Keratinocyte (primary cell): Measurements from ENCODE around the gene RELCH. TPM values are rescaled to one million over a fixed set of nuclear protein-coding genes. Genes with fewer than 3 reads are reported as not detected.

Experiments
- DNase-seq: peaks from one replicate; pipeline ENCODE4 v3.0.0-alpha.2; 2011; ENCODE audit warnings: low read depth, missing footprints, low spot score
- FAIRE-seq: peaks from 2 replicates; lab custom pipeline; 2011; peaks lifted over from hg19 to GRCh38; lab: Jason Lieb, UNC
- H2AFZ ChIP-seq: 2 replicates; pipeline ENCODE4 v1.6.0; 2012; ENCODE audit warnings: low read length, control low read depth, inconsistent platforms; ENCODE audit not compliant: control insufficient read depth
- H3K27ac ChIP-seq: 2 replicates; pipeline ENCODE4 v1.5.1; 2011; ENCODE audit warnings: low read length; ENCODE audit not compliant: control insufficient read depth, insufficient read depth
- H3K27me3 ChIP-seq: 3 replicates; pipeline ENCODE4 v1.6.0; 2011; ENCODE audit warnings: low read length; ENCODE audit not compliant: control insufficient read depth, insufficient read depth; ENCODE audit errors: extremely low read depth
- H3K36me3 ChIP-seq, 2 experiments: 2 replicates in 1 of 2; 3 replicates in 1 of 2; pipeline ENCODE4 v1.5.1; 2011; ENCODE audit warnings: low read length in 2 of 2, mild to moderate bottlenecking in 1 of 2; ENCODE audit not compliant: control insufficient read depth in 2 of 2, insufficient read depth in 2 of 2; ENCODE audit errors: extremely low read depth in 1 of 2
- H3K4me1 ChIP-seq: 3 replicates; pipeline ENCODE4 v1.5.1; 2011; ENCODE audit warnings: low read length; ENCODE audit not compliant: control insufficient read depth, insufficient read depth; ENCODE audit errors: extremely low read depth
- H3K4me2 ChIP-seq: 3 replicates; pipeline ENCODE4 v1.6.0; 2011; ENCODE audit warnings: low read depth, low read length; ENCODE audit not compliant: control insufficient read depth, insufficient read depth; ENCODE audit errors: extremely low read depth
- H3K4me3 ChIP-seq, 3 experiments: fragments of 200-600 bp in 1 of 3; sonication (generic) in 1 of 3; 2 replicates in 2 of 3; 3 replicates in 1 of 3; pipeline ENCODE4 v1.5.1; 2011 to 2016; ENCODE audit warnings: low read length in 3 of 3, mild to moderate bottlenecking in 3 of 3, control low read depth in 2 of 3, inconsistent platforms in 1 of 3, low read depth in 1 of 3, mixed read lengths in 1 of 3, mixed run types in 1 of 3, moderate library complexity in 1 of 3; ENCODE audit not compliant: control insufficient read depth in 2 of 3, insufficient read depth in 2 of 3; ENCODE audit errors: extremely low read depth in 1 of 3
- H3K79me2 ChIP-seq: 2 replicates; pipeline ENCODE4 v1.6.0; 2012; ENCODE audit warnings: low read length; ENCODE audit not compliant: control insufficient read depth, insufficient read depth
- H3K9ac ChIP-seq: 3 replicates; pipeline ENCODE4 v1.6.0; 2011; ENCODE audit warnings: low read length; ENCODE audit not compliant: control insufficient read depth, insufficient read depth; ENCODE audit errors: extremely low read depth
- H3K9me1 ChIP-seq: 3 replicates; pipeline ENCODE4 v1.6.0; 2011; ENCODE audit warnings: low read length; ENCODE audit not compliant: control insufficient read depth, insufficient read depth; ENCODE audit errors: extremely low read depth
- H3K9me3 ChIP-seq: 2 replicates; pipeline ENCODE4 v1.5.1; 2012; ENCODE audit warnings: low read depth, low read length; ENCODE audit not compliant: control insufficient read depth
- H4K20me1 ChIP-seq: 3 replicates; pipeline ENCODE4 v1.6.0; 2011; ENCODE audit warnings: low read length; ENCODE audit not compliant: control insufficient read depth, insufficient read depth; ENCODE audit errors: extremely low read depth
- CTCF ChIP-seq, 3 experiments: IDR thresholded peaks in 1 of 3; conservative IDR thresholded peaks in 1 of 3; optimal IDR thresholded peaks in 1 of 3; 2 replicates in 2 of 3; 3 replicates in 1 of 3; pipeline versions ENCODE3 to v1.5.1; 2011; ENCODE audit warnings: low read length in 3 of 3, mild to moderate bottlenecking in 3 of 3, moderate library complexity in 2 of 3, control low read depth in 1 of 3, inconsistent platforms in 1 of 3; ENCODE audit not compliant: insufficient read depth in 2 of 3; ENCODE audit errors: extremely low read depth in 1 of 3
- EZH2 ChIP-seq: IDR thresholded peaks from one replicate; pipeline ENCODE4 v1.6.1; 2012; ENCODE audit warnings: inconsistent platforms, mild to moderate bottlenecking, low read length, moderate library complexity
- dilution Hi-C: fragments of 300-500 bp; cut with MboI; formaldehyde crosslinking; loops from one replicate; pipeline ENCODE4 v1.7.0; 2020; ENCODE audit warnings: low sequenced_read_pairs; ENCODE audit not compliant: extremely low pct_ligation_motif_present
- polyA plus RNA-seq, 5 experiments: library from polyadenylated mRNA; depleted of rRNA in 3 of 5; stranded (reverse) in 3 of 5; stranded (forward) in 1 of 5; unstranded in 1 of 5; fragments of >200 nt; gene quantifications; 1 replicate in 1 of 5; 2 replicates in 3 of 5; 3 replicates in 1 of 5; pipeline versions ENCODE4 v1.2.1 to v1.2.3, GENCODE V29; 2011 to 2012; ENCODE audit warnings: missing spikeins in 2 of 5, low read depth in 1 of 5, low replicate concordance in 1 of 5

RELCH gene
- polyA plus RNA-seq, 1 donor (not counting 4 experiments of a cell fraction or from before 2014, with no cell fraction given): 21.8 TPM

- Histone ChIP-seq H3K4me2 (no peak overlapping the region), H3K79me2 (no peaks in the 10 kb centered on the region), H3K9me3 (no peaks in the 10 kb centered on the region), H2AFZ (no peak overlapping the region), H3K4me3 (no peak overlapping the region), H3K4me1 (peaks cover 19% of the 10 kb centered on the region), H3K27ac (no peak overlapping the region), H3K27me3 (peaks cover 24% of the 10 kb centered on the region), H3K9ac (no peak overlapping the region), H4K20me1 (no peaks in the 10 kb centered on the region), H3K36me3 (no peaks in the 10 kb centered on the region), H3K9me1 (no peaks in the 10 kb centered on the region)
- TF ChIP-seq EZH2: no peak
- no peak for TF ChIP-seq CTCF (optimal IDR thresholded peaks at IDR 0.05 in 1 of 3, IDR thresholded peaks at IDR 0.05 in 1 of 3, conservative IDR thresholded peaks at IDR 0.05 in 1 of 3; ENCODE audit: extremely low read depth in 1 of 3, insufficient read depth in 2 of 3, low read length in 3 of 3)
- DNase-seq (no peak), FAIRE-seq (no peak)
- dilution Hi-C loops: no loop called here
These were observed 142.8 kb downstream of the RELCH start for GRCh38 chr18:62329691-62330454.

GRCh38 chr18:62330650-62331049 is 143.6 kb downstream of the RELCH start:
- H3K27me3 ChIP-seq: peaks cover 19% of the 10 kb centered on the region
- no peak for DNase-seq
- no peak overlapping the region for H3K4me2 ChIP-seq

More at GRCh38 chr18:62330650-62331049, 143.6 kb downstream of the RELCH start:
- Histone ChIP-seq H3K36me3 (no peaks in the 10 kb centered on the region), H3K9ac (no peak overlapping the region), H3K9me1 (no peaks in the 10 kb centered on the region), H3K4me1 (peaks cover 15% of the 10 kb centered on the region), H4K20me1 (no peaks in the 10 kb centered on the region), H3K79me2 (no peaks in the 10 kb centered on the region), H3K9me3 (no peaks in the 10 kb centered on the region), H3K4me3 (no peak overlapping the region), H3K27ac (no peak overlapping the region), H2AFZ (no peak overlapping the region)
- no peak for FAIRE-seq
- dilution Hi-C loops: no loop called here
- no peak for TF ChIP-seq CTCF (optimal IDR thresholded peaks at IDR 0.05 in 1 of 3, IDR thresholded peaks at IDR 0.05 in 1 of 3, conservative IDR thresholded peaks at IDR 0.05 in 1 of 3; ENCODE audit: extremely low read depth in 1 of 3, insufficient read depth in 2 of 3, low read length in 3 of 3)
- TF ChIP-seq EZH2: no peak
